GM21825 (cell line): Measurements from ENCODE around the gene FAU.

Experiments
- ATAC-seq: cut with Tn5 transposase; IDR thresholded peaks from one replicate; pipeline ENCODE4 v1.9.1; 2021; ENCODE audit warnings: mild to moderate bottlenecking, moderate library complexity; ENCODE audit not compliant: unreplicated experiment

Gene FAU

DNA sequence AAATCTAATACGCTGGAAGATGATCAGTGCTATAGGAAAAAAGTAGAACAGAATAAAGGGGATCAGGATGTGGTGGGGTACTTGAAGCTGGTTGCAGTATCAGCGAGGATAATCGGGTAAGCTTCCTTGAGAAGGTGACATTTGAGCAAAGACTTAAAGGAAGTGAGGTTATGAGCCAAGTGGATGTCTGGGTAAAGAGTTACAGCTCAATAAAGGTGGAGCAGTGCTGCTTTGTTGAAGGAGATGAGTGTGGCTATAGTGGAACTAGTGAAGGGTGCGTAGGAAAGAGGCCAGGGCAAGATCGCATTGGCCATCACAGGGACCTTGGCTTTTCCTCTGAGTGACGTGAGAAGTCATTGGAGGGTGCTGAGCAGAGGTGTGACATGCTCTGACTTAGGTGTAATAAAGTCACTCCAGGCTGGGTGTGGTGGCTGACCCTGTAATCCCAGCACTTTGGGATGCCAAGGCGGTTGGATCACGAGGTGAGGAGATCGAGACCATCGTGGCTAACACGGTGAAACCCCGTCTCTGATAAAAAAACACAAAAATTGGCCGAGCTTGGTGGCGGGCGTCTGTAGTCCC, 14.7 kb upstream of the FAU start:
- ATAC-seq: no peak

DNA sequence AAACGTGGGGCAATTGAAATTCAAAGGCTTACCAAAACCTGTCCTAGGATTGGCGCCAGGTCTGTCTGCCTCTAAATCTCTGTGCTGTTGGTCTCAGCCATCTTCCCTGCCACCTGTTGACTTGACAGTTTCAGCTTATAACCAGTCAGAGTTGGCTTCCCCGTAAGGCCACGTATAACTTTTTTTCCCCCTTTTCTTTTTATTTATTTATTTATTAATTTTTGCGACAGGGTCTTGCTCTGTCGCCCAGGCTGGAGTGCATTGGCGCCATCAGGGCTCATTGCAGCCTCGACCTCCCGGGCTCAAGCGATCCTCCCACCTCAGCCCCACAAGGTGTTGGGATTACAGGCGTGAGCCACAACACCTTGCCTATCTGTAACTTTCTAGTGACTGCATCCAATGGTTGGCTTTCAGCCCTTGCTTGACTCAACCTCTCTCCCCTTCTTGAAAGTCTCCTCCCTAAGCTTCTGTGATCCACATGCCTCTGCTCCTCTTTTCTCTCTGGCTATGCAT, 13.8 kb upstream of the FAU start:
- no peak for ATAC-seq

DNA sequence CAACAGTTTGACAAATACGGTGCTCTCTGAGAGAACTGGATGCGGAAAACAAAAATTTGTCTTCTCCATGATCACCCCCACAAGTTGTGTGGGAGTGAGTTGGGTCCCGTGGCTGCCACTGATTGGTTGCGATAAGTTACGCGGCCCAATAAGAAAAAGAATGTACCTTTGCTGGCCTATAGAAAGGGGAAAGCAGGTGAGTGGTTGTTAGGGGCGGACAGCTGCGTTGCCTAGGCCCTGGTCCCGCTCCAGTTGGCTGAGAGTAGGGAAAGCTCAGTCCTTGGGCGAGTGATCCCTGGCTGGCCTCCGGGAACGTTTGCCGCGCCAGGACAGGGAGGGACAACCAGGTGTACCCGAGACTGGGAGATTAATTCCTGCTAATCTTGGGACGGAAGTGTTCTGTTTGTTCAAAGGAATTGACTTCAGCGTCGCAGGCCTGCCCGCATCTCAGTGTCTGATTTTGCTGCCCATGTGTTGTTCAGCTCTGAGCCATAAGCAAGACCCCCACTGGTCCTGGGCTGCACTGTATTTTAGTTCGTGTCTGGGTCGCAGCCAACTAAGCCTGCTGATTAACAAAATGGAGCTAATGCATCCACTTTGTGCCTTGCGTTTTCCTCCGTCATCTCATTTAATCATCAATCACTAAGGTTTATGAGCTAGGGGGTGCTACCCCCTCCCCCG, 13.2 kb upstream of the FAU start:
- ATAC-seq: peak; percentile 46

DNA sequence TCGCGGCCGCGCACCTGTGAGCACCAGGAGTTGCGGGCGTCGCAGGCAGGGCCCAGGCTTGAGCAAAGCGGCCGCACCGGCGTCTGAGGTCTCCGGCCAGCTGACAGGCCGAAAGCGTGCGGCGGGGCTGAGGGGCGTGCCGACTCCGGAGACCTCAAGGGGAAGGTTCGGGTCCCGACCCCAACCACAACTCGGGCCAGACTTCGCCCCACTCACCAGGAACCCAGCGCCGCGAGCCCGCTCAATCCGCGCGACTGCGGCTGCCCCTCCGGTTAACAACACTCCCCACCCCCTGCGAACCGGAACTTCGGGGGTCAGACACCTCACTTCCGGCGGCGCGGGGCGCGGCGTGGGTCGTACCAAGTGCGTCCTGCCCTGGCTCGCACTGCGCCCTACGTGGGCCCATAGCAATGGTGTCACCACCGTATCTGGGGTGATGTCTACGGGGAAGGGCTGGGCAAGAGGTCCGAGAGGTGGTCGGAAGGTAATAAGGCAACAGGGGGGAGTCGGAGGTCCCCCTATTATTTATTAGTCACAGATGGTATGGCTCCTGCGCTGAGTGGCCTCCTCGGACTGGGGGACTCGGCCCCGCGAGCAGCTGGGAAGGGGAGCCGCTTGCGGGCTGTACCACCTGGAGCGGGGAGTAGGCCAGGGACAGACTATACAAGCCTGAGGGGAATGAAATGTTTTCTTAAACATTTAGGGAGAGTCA, 12.5 kb upstream of the FAU start, which contains the start of gene SYVN1:
Gene SYVN1, minus strand, starts transcription at position 280 of the 712 bp plus-strand sequence. CDS start 918 bp downstream, outside the sequence.
- ATAC-seq: peak; percentile 48

DNA sequence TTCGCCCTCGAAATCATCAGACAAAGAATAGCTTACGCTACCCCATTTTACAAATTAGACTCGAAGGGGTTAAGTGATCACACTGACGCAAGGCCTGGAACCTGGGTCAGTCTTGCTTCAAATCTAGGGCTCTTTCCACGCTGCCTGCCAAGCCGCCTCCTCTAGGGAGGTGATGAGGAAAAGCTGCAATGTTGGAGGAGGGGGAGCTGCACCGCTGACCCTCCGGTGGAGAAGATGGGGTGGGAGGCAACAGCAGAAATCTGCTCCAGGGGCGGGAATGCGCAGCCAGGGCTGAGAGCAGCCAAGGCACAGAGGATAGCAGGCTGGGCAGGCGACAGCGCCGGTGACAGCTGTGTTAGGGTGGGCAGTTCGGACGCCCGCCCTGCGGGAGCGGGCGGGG, 11.8 kb upstream of the FAU start:
- ATAC-seq: no peak

DNA sequence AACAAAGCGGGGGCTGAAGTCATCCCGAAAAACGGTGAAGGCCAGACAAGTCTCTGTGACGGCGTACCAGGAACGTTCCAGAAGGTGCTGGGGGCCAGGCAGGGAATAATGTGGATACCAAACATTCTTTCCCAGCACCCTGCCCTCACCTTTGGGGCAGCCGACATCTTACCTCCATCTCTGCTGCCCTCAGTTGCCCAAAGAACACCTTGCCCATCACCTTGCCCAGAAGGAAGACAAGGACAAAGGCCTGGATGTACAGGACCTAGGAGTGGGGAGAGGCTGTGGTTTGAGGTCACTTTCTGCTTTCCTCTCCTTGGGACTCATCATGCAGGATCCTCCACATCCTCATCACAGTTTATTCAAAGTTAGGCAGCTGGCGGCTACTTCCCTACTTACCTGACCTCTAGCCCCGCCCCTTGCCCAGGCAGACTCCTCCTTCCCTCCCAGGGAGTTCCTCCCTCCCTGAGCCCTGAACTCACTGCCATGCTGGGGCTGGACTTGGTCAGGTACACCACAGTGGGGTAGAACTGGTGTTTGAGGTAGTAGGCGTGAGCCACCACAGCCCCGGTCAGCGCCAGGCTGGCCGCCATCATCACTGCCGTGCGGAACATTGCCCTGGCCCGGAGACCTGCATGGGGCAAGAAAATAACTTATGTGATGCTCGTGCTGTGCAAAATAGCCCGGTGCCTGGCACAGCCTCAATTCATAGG, 11.2 kb upstream of the FAU start:
- ATAC-seq: no peak

DNA sequence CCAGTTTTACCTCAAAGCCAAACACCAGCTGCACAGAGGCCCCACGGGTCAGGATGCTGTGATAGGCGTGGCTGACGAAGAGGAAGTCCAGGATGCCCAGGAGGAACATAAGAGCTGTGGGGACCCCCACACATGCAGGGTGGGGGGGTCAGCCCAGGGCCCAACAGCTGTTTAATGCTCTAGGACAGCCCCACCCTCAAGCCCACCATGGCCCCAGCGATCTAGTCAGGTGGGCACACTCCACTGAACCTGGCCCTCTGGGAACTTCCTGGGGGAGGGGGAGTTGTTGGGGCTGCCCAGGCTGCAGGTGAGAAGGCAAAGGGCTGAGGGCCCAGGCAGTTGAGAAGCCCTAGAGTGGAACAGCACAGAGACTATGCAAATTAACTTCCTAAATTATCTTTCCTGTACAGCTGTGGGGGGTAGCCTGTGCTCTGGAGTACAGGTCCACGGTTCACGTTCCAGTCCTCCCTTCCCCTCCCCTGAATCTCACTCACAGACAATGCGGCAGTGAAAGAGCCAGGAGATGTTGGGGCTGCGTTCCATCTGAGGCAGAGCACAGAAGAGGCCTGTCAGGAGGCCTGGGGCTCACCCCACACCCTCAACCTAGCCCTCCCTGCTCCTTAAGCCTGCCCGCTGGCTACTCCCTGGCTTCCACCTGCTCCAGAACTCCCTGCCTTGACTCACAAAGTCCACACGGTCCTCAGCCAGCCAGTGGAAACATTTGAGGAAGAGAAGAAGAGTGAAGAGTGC, 10.5 kb upstream of the FAU start:
- peak; percentile 35 for ATAC-seq

DNA sequence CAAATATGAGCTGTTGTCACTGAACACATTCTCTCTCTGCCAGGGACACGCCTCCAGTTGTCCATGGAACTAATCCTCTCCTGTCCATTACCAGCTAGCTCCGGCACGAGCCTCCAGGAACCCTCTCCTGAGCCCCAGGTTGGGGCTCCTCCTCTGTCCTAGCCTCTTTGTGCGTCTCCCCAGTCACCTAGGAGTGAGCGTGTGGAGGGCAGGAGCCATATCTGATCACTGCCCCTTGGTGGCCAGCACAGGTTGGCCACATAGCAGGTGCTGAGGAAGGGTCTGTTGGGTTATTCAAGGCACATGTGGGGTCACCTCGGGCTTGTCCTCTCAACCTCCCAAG, 9.9 kb upstream of the FAU start:
- ATAC-seq: no peak

DNA sequence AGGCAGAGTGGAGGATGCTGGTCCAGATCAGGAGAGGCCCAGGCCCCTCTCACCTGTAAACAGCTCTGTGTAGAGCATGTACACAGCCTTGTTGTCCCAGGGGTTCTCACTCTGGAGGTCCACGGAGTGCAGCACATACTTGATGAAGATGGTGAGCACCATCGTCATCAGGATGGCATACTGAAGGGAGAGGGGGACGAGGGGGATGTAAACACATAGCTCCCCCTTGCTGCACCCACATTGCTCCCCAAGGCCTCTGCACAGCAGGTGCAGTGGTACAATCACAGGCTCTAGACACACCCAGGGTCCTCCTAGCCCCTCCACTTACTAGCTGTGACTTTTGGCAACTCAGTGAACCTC, 9.5 kb upstream of the FAU start:
- no peak for ATAC-seq

DNA sequence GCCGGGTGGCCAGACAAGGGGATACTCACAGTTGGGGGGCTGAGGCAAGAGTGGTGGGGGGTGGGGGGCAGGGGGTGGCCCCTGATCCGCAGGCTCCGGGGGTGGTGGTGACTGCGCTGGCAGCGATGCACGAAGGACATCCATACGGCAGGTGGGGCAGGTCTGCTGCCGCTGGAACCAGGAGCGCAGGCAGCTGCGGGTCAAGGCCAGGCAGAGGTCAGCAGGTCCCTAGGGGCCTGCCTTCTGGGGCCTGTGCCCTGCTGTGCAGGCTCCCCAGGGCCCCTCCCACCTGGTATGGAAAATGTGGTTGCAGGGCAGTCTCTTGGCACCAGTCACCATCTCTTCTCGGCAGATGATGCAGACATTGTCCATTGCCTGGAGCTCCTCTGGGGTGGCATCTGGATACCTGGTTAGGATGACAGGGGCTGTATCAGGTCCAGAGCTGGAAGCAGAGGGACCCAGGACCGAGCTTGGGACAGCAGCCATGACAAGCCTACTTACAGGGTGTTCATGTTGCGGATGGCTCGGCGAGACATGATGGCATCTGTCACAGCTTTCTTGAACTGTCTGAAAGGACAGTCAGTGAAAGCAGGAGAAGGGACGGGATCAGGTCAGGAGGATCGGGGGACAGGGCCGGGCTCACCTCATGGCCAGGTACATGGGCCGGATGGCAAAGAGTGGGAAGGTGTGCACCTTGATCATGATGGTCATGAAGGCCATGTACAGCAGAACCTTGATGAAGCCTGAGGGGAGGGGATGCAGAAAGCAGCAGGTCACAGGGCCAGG, 8.9 kb upstream of the FAU start:
- no peak for ATAC-seq

DNA sequence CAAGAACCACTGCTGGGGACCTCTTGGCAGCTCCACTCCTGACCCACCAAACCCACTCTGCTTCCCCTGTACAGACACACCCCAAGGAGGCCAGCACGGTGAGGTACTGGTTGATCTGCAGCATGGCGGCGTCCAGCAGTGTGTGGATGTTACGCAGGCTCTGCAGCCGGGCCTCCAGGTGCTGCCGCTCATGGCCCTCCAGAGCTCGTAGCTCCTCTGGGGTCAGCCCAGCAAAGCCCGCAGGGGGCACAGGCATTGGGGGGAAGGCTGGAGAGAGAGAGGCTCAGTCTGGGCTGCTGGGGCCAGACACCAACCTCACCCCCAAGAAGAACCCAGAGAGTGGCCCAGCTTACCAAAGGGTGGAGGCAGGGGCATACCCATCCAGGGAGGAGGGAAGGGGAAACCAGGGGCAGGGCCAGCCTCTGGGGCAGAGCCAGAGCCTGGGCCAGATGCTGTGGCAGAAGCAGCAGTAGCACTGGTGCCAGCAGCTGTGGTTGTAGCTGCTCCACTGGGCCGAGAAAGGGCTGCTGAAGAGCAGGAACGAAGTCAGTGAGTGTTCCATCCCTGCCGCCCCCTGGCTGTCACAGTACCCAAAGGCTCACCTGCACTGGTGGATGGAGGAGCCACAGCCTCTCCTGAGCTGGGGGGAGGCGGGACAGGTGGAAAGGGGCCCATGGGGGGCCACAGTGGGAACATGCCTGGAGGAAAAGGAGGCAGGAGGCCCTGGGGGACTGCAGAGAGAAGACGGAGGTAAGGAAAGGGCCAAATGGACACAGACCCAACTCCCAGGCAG, 7.9 kb upstream of the FAU start:
- no peak for ATAC-seq

DNA sequence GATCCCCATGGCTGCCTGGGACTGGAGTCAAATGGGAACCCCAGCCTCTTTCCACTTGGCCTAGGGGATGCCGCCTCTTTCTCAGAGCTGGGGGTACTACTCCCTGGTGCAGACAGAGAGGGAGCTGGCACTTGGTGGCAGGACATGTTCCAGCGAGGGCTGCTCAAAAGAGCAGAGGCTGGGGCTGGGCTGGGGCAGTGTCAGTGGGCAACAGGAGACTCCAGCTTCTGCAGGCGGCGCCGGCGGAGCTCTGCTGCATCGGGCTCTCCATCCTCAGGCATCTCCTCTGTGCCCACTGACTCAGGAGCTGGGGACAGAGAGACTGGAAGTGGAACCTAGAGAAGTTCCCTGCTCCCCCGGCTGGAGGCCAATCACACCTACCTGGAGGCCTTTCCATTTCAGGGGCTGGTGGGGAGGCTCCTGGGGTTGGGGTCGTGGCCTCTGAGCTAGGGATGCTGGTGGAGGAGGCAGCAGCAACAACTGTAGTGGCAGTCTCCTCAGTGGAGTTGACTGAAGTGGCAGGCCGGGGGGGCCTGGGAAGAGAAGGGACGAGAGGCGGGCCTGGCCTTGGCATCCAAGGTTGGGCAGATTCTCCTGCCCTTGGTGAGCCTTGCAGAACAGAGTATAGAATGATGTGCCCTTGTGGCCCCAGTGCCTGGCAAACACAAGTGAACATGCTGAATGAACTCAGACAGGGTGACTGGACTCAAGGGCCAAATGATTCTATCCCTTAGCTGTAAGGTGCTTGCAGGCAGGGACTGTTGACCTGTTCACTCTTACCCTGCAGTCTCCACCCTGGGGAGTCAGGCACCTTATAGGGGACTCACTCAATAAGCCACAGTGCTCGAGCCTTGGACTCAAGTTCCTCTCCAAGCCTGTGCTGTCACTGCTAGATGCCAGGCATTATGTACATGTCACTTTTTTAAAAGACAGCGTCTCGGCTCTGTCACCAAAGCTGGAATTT, 6.5 kb upstream of the FAU start:
- no peak for ATAC-seq

DNA sequence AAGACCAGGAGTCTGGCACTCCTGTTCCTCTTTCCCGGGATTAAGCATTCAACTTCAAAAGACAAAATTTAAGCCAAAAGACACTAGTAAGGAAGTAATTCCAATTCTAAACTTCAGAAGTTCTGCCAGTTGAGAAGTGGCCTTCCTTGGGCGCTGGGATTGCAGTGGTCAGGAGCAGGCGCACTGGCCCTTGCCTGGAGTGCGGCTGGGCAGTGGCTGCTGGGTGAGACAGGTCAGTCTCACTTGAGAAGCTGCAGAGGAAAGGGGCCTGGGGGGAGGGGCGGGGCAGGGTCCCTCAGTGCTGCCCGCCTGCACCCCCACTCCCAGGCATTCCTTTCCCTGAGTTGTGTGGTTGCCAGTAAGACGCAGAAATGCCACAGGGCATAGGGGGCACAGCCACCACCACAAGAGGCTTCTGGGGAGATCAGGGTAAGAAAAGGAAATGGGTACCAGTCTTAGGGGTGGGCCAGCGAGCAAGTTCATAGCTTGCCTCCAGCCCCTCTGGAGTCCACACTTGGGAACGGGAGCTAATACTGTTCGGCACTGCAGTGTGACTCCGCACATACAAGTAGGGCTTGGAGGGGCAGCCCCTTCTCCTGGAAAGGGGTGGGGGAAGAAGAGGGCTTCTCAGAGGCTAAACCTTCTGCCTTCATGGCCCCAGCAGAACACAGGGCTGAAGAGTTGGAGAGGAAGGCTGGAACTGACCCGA, 5.7 kb upstream of the FAU start:
- ATAC-seq: no peak

DNA sequence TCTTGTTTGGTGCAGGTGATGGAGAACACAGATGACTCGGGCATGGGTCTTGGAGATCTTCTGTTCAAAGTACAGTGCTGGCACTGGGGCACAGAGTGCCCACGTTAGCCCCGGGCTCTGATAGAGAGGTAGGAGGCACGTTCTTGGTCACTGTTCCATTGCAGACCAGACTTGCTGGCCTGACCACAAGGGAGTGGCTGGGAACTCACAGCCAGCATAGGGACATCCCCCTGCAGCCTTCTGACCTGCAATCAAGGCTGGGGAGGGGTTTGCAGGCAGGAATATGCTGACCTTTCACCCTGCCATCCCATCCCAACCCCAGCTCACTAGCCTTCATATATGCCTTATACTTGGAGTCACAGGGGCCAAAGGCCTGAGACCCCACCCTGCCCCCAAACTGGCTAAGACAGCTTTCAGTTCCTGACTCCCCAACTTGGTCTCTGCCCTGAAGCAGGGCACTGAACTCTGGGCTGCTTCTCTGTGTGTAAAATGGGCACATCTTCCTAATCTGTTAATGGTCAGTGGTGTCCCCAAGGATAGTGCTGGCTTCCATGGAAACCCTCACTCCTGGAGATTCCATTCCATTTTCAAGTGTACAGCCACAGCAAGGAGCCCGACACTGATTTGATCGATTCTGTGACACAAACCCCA, 4.8 kb upstream of the FAU start:
- no peak for ATAC-seq

DNA sequence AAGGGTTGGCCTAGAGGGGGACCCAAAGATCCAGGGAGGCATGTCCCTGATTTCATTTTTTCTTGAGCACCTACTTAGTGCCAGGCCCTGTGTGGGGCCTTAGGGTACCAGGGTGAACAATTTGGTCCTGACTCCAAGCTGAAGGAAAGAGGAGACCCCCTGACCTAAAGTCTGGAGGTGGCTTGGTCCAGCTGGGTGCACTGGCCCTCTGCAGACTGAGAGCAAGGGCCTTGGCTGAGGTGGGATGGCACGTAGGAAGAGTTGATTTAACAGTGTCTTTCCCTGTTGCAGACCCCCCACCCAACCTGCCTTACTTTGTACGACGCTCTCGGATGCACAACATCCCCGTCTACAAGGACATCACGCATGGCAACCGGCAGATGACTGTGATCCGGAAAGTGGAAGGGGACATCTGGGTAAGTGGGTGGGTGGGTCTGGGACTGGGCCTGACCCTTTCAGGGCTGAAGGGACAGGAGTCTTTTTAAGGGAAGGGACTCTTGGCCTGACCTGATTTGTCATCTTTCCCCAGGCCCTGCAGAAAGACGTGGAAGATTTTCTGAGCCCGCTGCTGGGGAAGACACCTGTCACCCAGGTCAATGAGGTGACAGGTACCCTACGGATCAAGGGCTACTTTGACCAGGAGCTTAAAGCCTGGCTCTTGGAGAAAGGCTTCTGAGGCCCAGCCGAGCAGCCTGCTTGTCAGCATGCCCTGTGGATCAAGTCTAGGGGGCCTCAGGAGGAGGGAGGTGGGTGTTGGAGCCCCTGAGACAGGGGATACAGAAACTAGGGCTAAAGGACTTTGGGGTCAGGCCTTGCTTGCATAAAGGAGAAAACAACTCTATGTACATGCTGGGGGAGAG, 3.5 kb upstream of the FAU start:
- ATAC-seq: no peak
